Adipocyte (in vitro differentiated cells): ENCODE results near the gene ZNF664.

Experiments used
- DNase-seq: peaks from one replicate; pipeline ENCODE4 v3.0.0-alpha.2; 2015; ENCODE audit warnings: low read depth
- H3K27me3 ChIP-seq: replicated peaks from 2 replicates; pipeline ENCODE4 v1.7.0; 2013; ENCODE audit warnings: mild to moderate bottlenecking, low read length, moderate library complexity; ENCODE audit not compliant: control insufficient read depth, insufficient read depth
- H3K36me3 ChIP-seq: 2 replicates; pipeline ENCODE4 v1.7.0; 2013; ENCODE audit warnings: low read length, mild to moderate bottlenecking, moderate library complexity; ENCODE audit not compliant: control insufficient read depth, insufficient read depth, severe bottlenecking
- H3K4me1 ChIP-seq: 2 replicates; pipeline ENCODE4 v1.7.0; 2013; ENCODE audit warnings: mild to moderate bottlenecking, low read length, moderate library complexity; ENCODE audit not compliant: control insufficient read depth, insufficient read depth
- H3K4me3 ChIP-seq: 2 replicates; pipeline ENCODE4 v1.7.0; 2013; ENCODE audit warnings: mild to moderate bottlenecking, low read length, moderate library complexity
- H3K9ac ChIP-seq: 2 replicates; pipeline ENCODE4 v1.7.0; 2013; ENCODE audit warnings: mild to moderate bottlenecking, low read length, moderate library complexity
- H3K9me3 ChIP-seq: 2 replicates; pipeline ENCODE4 v1.7.0; 2013; ENCODE audit warnings: mild to moderate bottlenecking, low read length, moderate library complexity; ENCODE audit not compliant: control insufficient read depth

ZNF664 gene

GRCh38 chr12:123950476-123951349 lies 22.3 kb upstream of the ZNF664 start:
- Histone ChIP-seq H3K4me3 (no peak overlapping the region), H3K27me3 (no peaks in the 10 kb centered on the region), H3K4me1 (peaks cover 8% of the 10 kb centered on the region), H3K9ac (no peak overlapping the region), H3K9me3 (no peaks in the 10 kb centered on the region), H3K36me3 (peaks cover 11% of the 10 kb centered on the region)
- DNase-seq, result no peak

DNA sequence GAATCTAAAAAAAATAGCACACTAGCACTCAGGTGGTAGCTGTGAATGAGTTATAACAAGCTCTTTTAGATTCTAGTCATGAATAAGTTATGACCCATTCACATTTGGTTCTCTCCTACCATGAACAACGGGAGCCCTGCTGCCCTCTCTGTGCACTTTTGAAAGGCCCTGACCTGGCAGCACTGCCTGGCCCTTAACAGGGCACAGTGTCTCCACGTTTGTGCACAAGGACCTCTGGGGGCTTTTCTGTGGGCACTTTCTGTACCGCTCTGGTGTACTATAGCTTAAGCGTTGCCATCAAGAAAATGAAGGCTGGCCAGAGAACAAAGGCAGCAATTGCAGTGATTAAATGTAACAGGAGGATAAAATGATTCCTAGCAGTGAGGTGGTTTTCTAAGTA lies 21.5 kb upstream of the ZNF664 start:
- H3K9me3 ChIP-seq, result no peaks in the 10 kb centered on the region
- H3K27me3 ChIP-seq, result no peaks in the 10 kb centered on the region
- no peak overlapping the region for H3K9ac ChIP-seq
- peaks cover 10% of the 10 kb centered on the region for H3K36me3 ChIP-seq
- H3K4me1 ChIP-seq, result peaks cover 8% of the 10 kb centered on the region
- no peak overlapping the region for H3K4me3 ChIP-seq
- DNase-seq, result no peak

DNA sequence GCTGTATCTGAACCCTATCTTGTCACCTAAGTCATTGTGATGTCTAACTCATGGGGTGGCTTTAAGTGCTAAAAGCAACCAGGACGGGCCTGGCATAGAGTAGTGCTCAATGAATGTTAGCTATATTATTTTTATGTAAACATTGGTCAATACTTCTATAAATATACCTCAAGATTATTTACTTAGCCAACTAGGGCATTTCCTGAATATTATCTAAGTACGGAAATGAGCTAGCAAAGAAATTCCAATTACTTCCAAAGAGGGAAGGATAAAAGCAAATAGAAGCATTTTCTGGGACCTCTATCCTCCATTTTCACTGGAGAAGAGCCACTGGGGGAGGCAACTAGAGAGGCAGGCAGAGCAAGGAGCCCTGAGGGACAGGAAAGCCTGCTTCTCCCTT lies 21.0 kb upstream of the ZNF664 start:
- H3K4me3 ChIP-seq, result no peak overlapping the region
- H3K27me3 ChIP-seq, result no peaks in the 10 kb centered on the region
- H3K9ac ChIP-seq, result no peak overlapping the region
- H3K36me3 ChIP-seq, result peaks cover 10% of the 10 kb centered on the region
- peak; percentile 37 for DNase-seq
- no peaks in the 10 kb centered on the region for H3K9me3 ChIP-seq
- H3K4me1 ChIP-seq, result peaks cover 8% of the 10 kb centered on the region

- Histone ChIP-seq H3K4me3 (no peak overlapping the region), H3K9ac (no peak overlapping the region), H3K27me3 (no peaks in the 10 kb centered on the region), H3K36me3 (no peaks in the 10 kb centered on the region), H3K4me1 (peaks cover 8% of the 10 kb centered on the region), H3K9me3 (no peaks in the 10 kb centered on the region)
- DNase-seq, result no peak
Observed at GRCh38 chr12:123954647-123955350, 18.2 kb upstream of the ZNF664 start.

DNA sequence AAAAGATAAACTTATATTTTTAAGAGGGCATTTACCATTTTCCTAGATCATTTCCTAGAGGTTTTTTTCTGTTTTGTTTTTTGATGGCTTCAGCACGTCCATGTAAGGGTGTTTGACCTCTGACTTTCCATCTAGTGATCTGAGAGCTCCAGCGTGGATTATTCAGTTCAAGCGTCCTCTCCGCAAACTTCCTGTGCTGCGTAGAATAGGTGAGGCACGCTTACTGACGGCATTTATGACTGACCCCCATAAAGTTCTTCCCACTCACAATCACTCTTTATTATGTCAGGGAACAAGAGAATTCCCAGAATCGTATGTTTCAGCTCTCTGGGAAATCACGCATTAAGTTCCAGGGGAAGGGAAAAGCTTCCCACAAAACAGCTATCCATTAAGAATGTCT lies 16.8 kb upstream of the ZNF664 start:
- H3K4me1 ChIP-seq, result no peaks in the 10 kb centered on the region
- H3K9me3 ChIP-seq, result no peaks in the 10 kb centered on the region
- no peaks in the 10 kb centered on the region for H3K36me3 ChIP-seq
- H3K4me3 ChIP-seq, result no peak overlapping the region
- no peak for DNase-seq
- H3K9ac ChIP-seq, result no peak overlapping the region
- H3K27me3 ChIP-seq, result no peaks in the 10 kb centered on the region

DNA sequence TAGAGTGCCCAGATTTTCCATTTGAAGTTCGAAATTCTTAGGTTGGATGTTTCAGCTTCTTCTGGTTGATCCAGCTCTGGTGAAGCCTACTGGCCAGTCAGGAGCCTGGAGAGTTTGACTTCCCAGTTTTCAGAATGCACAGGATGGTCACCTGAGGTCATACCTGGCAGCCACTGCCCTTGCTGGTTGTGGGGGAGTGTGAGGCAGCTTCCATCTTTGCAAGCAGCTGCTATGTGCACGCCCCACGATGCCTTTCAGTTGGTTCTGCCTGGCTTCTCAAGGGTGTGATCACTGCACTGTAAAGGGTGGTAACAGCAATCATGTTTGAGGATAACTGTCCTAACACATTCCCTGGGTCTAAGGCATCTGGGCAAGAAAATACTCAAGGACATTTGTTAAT lies 15.8 kb upstream of the ZNF664 start:
- H3K4me3 ChIP-seq, result no peak overlapping the region
- no peak overlapping the region for H3K9ac ChIP-seq
- no peaks in the 10 kb centered on the region for H3K4me1 ChIP-seq
- no peaks in the 10 kb centered on the region for H3K36me3 ChIP-seq
- H3K27me3 ChIP-seq, result no peaks in the 10 kb centered on the region
- no peak for DNase-seq
- no peaks in the 10 kb centered on the region for H3K9me3 ChIP-seq

DNA sequence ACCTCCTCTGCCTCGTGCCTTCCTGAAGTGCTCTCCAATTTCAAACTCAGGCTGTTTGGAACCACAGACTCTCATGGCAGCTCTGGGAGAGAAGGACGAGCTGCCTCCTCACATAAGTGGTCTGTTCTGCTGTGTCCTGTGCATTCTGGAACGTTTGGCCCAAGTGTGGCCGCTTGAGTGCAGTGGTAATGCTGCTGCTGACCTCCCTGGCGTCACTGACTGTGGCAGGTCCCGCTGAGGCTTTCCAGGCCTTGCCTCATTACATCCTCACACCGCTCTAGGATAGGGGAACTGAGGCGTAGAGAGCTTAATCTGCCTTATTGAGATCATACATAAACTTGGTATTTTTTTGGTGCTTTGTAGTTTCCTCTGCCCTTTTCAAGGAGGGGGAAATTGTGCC lies 14.6 kb upstream of the ZNF664 start:
- no peaks in the 10 kb centered on the region for H3K4me1 ChIP-seq
- no peak overlapping the region for H3K9ac ChIP-seq
- H3K27me3 ChIP-seq, result no peaks in the 10 kb centered on the region
- DNase-seq, result no peak
- no peaks in the 10 kb centered on the region for H3K9me3 ChIP-seq
- no peaks in the 10 kb centered on the region for H3K36me3 ChIP-seq
- no peak overlapping the region for H3K4me3 ChIP-seq

- H3K9ac ChIP-seq, result no peak overlapping the region
- no peaks in the 10 kb centered on the region for H3K36me3 ChIP-seq
- DNase-seq, result no peak
- H3K27me3 ChIP-seq, result no peaks in the 10 kb centered on the region
- H3K9me3 ChIP-seq, result no peaks in the 10 kb centered on the region
- no peak overlapping the region for H3K4me3 ChIP-seq
- H3K4me1 ChIP-seq, result no peaks in the 10 kb centered on the region
Observed at GRCh38 chr12:123958876-123959275, 14.1 kb upstream of the ZNF664 start.

DNA sequence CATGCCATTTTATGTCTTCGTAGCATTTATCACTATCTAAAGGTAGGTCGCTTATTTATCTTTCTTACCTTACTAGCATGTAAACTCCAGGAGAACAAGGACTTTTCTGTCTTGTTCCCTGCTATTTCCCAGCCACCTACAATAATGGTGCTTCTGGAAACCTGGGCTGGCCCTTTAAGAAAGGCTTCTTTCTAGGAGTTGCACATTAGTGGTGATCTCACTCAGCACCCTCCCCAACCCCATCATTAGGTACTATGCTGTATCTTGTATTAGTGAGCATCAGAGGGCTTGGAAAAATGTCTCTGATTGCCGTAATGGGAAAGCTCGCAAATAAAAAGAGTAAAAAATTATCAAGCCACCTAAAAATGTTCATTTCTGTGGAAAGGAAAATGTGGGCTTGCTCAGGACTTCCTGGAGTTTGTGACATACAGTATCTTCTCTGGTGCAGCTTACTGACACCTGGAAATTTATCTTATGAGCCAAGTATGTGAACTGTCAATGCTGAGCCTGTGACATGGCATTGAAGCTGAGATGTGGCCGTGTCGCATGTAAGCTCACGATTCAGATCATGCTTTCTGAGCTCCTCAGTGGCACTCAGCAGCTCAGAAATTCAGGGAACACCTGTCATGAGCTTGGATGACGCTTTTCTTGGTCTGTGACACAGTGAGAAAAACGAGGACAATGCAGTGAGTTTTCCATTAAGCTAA lies 12.8 kb upstream of the ZNF664 start:
- H3K27me3 ChIP-seq, result no peaks in the 10 kb centered on the region
- no peak overlapping the region for H3K4me3 ChIP-seq
- no peaks in the 10 kb centered on the region for H3K36me3 ChIP-seq
- H3K9ac ChIP-seq, result no peak overlapping the region
- no peaks in the 10 kb centered on the region for H3K4me1 ChIP-seq
- no peaks in the 10 kb centered on the region for H3K9me3 ChIP-seq
- no peak for DNase-seq

GRCh38 chr12:123960856-123961255 lies 12.2 kb upstream of the ZNF664 start:
- H3K36me3 ChIP-seq, result no peaks in the 10 kb centered on the region
- H3K27me3 ChIP-seq, result no peaks in the 10 kb centered on the region
- H3K4me1 ChIP-seq, result no peaks in the 10 kb centered on the region
- peak; percentile 38 for DNase-seq
- no peaks in the 10 kb centered on the region for H3K9me3 ChIP-seq
- H3K9ac ChIP-seq, result no peak overlapping the region
- H3K4me3 ChIP-seq, result no peak overlapping the region

GRCh38 chr12:123961585-123962345 lies 11.2 kb upstream of the ZNF664 start:
- Histone ChIP-seq H3K4me1 (peaks cover 5% of the 10 kb centered on the region), H3K4me3 (no peak overlapping the region), H3K9ac (no peak overlapping the region), H3K9me3 (no peaks in the 10 kb centered on the region), H3K27me3 (no peaks in the 10 kb centered on the region), H3K36me3 (no peaks in the 10 kb centered on the region)
- no peak for DNase-seq
